ENCODE data around the gene SP3.

- TF ChIP-seq CTCF (conservative IDR thresholded peaks at IDR 0.05 in 1 of 2, IDR thresholded peaks at IDR 0.05 in 1 of 2; ENCODE audit: low read depth in 1 of 2, low read length in 2 of 2) (no peak), EZH2 (IDR thresholded peaks at IDR 0.05; ENCODE audit: low read length, missing control alignments) (no peak)
These were observed 5.8 kb downstream of the SP3 start for GRCh38 chr2:173959358-173959884.

Data from fibroblast of lung (primary cell).